Gastroesophageal sphincter (tissue), 4 donors: ENCODE data around the gene SH3PXD2A. TPM values are rescaled to one million over a fixed set of nuclear protein-coding genes. Genes with fewer than 3 reads are reported as not detected.
"Not testable (repeated sequence)": the region's sequence is repeated elsewhere in the genome, so short reads cannot be mapped to it uniquely, and the experiment has no call there.

Experiments
- ATAC-seq: fragments of 150-250 bp; one replicate; pipeline ENCODE4 v1.9.1; 2016; ENCODE audit warnings: mild to moderate bottlenecking, moderate library complexity
- H3K27ac ChIP-seq, 4 donors: fragments of 200-600 bp; sonication (generic) in 3 of 4; 1 replicate in 3 of 4; 2 replicates in 1 of 4; pipeline ENCODE4 v1.5.1; 2016 to 2019
- H3K27me3 ChIP-seq: fragments of 200-600 bp; sonication (generic); one replicate; pipeline ENCODE4 v1.5.1; 2019
- H3K36me3 ChIP-seq, 2 donors: fragments of 200-600 bp; sonication (generic); one replicate each; pipeline ENCODE4 v1.5.1; 2019; ENCODE audit warnings: control low read depth in 1 of 2
- H3K4me1 ChIP-seq, 3 donors: fragments of 200-600 bp; sonication (generic); 1 replicate in 2 of 3; 2 replicates in 1 of 3; pipeline ENCODE4 v1.5.1; 2016 to 2019; ENCODE audit warnings: control low read depth in 2 of 3
- H3K4me3 ChIP-seq, 2 donors: fragments of 200-600 bp; sonication (generic); one replicate each; pipeline ENCODE4 v1.5.1; 2019; ENCODE audit warnings: mild to moderate bottlenecking in 1 of 2, moderate library complexity in 1 of 2
- H3K9me3 ChIP-seq, 3 donors: fragments of 200-600 bp; sonication (generic); one replicate each; pipeline ENCODE4 v1.5.1; 2017 to 2019; ENCODE audit warnings: control low read depth in 2 of 3
- EP300 ChIP-seq: sonication (generic); formaldehyde crosslinking; IDR thresholded peaks from one replicate; pipeline ENCODE4 v1.6.1; 2017; ENCODE audit warnings: antibody characterized with exemption, mild to moderate bottlenecking
- POLR2A ChIP-seq, 2 donors: fragments of 450-650 bp; IDR thresholded peaks; one replicate each; pipeline ENCODE4 v1.6.1; 2017; ENCODE audit warnings: antibody characterized with exemption in 2 of 2, mild to moderate bottlenecking in 2 of 2, moderate library complexity in 1 of 2
- POLR2AphosphoS5 ChIP-seq: sonication (generic); formaldehyde crosslinking; IDR thresholded peaks from one replicate; pipeline ENCODE4 v1.6.1; 2017; ENCODE audit warnings: antibody characterized with exemption
- WGBS, 2 donors: methylation state at CpG; one replicate each; pipeline ENCODE4 v1.1.5; 2018; ENCODE audit warnings: low coverage in 1 of 2; 5-methylcytosine and 5-hydroxymethylcytosine counted together
- total RNA-seq, 4 donors: library from RNA; depleted of rRNA; stranded (reverse); fragments of >200 nt; gene quantifications; one replicate each; pipeline ENCODE4 v1.1.0, GENCODE V29; 2016
- TF ChIP-seq, protein P1 (sequence below), 4 experiments: fragments of 200-600 bp in 2 of 4; fragments of 450-650 bp in 2 of 4; sonication (generic) in 1 of 4; IDR thresholded peaks; one replicate each; pipeline ENCODE4 v1.5.1; 2017 to 2019; ENCODE audit warnings: antibody characterized with exemption in 4 of 4, mild to moderate bottlenecking in 2 of 4, moderate library complexity in 2 of 4

Gene SH3PXD2A
- total RNA-seq, 4 donors from 2014 or later, result 31.2 to 65.2 (median 39.5) TPM

DNA sequence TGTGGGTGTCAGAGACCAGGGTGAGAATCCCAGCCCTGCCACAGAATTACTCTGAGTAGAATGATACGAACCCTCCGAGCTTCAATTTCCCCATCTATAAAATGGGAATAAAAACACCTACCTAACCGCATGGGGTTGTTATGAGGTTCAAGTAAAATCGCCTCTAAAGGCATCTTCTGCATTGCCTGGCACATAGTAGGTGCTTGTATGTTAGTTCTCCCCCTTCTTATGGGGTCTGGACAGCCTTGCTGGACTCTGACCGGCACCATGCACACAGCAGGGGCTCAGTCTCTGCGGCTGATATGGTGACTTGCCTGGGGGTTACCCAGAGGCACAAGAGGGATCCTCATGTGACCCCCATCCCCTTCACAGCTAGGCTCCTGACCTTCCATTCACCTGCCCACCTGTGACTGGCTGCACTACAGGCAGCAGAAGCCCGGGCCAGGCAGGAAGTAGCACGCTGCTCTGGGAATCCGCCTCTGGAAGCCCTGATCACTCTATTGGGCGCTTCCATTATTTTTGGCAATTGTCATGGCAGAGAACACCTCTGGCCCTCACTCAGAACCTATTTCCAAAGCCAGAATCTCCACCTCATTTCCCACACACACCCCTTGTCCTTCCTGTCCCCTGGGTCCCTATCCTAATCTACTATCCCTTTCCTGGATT lies 6.0 kb downstream of the SH3PXD2A start:
- Histone ChIP-seq H3K27ac (peak overlapping the region in 3 of 4 donors; percentile 76 to 87 (median 77)), H3K36me3 (no peaks in the 10 kb centered on the region), H3K27me3 (no peaks in the 10 kb centered on the region), H3K4me3 (no peak overlapping the region), H3K9me3 (no peaks in the 10 kb centered on the region), H3K4me1 (peaks cover under 1 to 83% (median 39%) of the 10 kb centered on the region in 3 donors)
- peak; percentile 10 for ATAC-seq
- TF ChIP-seq, protein P1, sequence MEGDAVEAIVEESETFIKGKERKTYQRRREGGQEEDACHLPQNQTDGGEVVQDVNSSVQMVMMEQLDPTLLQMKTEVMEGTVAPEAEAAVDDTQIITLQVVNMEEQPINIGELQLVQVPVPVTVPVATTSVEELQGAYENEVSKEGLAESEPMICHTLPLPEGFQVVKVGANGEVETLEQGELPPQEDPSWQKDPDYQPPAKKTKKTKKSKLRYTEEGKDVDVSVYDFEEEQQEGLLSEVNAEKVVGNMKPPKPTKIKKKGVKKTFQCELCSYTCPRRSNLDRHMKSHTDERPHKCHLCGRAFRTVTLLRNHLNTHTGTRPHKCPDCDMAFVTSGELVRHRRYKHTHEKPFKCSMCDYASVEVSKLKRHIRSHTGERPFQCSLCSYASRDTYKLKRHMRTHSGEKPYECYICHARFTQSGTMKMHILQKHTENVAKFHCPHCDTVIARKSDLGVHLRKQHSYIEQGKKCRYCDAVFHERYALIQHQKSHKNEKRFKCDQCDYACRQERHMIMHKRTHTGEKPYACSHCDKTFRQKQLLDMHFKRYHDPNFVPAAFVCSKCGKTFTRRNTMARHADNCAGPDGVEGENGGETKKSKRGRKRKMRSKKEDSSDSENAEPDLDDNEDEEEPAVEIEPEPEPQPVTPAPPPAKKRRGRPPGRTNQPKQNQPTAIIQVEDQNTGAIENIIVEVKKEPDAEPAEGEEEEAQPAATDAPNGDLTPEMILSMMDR (IDR thresholded peaks at IDR 0.05), result no peak
- TF ChIP-seq POLR2A (IDR thresholded peaks at IDR 0.05), result no peak
- TF ChIP-seq POLR2AphosphoS5, result no peak
- no peak for TF ChIP-seq EP300
- 63 to 84% methylated on average over 4 to 5 of the region's 10 CpGs for WGBS, 2 donors

DNA sequence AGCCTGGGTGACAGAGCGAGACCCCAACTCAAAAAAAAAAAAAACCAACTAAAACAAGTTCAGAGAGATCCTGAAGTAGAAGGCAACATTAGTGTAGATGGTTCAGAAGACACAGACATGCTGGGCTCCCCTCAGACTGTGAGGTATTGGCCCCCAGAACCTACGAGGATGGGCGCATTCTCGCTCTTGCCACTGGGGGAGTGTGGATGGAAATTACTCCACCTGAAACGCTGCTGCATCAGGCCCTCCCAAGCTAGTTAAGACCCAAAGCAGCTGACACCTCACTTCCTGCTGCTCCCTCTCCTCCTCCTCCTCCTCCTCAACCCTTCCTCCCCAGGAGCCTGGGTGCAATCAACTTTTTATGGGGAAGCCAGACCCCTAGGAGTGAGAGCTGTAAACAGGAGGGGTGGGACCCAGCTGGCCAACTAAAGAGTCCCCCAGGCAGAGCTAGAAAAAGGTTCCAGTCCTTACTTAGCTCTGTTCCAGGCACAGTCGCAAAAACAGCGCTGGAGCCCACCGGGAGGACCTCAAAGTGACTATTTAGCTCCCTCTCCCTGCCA lies 7.4 kb downstream of the SH3PXD2A start:
- 69 to 87% methylated on average over 5 of the region's 8 CpGs for WGBS, 2 donors
- peak overlapping the region in 1 of 4 donors; percentile 87 for H3K27ac ChIP-seq
- no peak for ATAC-seq
- H3K4me1 ChIP-seq, result peaks cover 7 to 83% (median 38%) of the 10 kb centered on the region in 3 donors
- H3K9me3 ChIP-seq, result no peaks in the 10 kb centered on the region
- TF ChIP-seq, protein P1 (IDR thresholded peaks at IDR 0.05), result no peak
- TF ChIP-seq POLR2AphosphoS5 (no peak), EP300 (no peak), POLR2A (IDR thresholded peaks at IDR 0.05) (no peak)
- no peaks in the 10 kb centered on the region for H3K27me3 ChIP-seq
- H3K36me3 ChIP-seq, result no peaks in the 10 kb centered on the region
- no peak overlapping the region for H3K4me3 ChIP-seq

DNA sequence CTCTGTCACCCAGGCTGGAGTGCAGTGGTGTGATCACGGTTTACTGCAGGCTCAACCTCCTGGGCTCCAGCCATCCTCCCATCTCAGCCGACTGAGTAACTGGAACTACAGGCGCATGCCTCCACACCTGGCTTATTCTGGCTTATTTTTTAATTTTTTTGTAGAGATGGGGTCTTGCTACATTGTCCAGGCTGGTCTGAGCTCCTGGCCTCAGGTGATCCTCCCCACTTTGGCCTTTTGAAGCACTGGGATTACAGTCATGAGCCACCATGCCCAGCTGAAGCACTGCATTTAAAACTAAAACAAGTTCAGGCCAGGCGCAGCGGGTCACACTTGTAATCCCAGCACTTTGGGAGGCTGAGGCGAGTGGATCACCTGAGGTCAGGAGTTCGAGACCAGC lies 8.0 kb downstream of the SH3PXD2A start:
- Histone ChIP-seq H3K27me3 (no peaks in the 10 kb centered on the region), H3K9me3 (no peaks in the 10 kb centered on the region), H3K4me1 (peaks cover 7 to 77% (median 35%) of the 10 kb centered on the region in 3 donors), H3K36me3 (no peaks in the 10 kb centered on the region), H3K4me3 (no peak overlapping the region), H3K27ac (no peak overlapping the region)
- no peak for ATAC-seq
- WGBS, 2 donors, result 83 to 90% methylated on average over 1 to 2 of the region's 7 CpGs
- TF ChIP-seq, protein P1 (IDR thresholded peaks at IDR 0.05), result no peak

DNA sequence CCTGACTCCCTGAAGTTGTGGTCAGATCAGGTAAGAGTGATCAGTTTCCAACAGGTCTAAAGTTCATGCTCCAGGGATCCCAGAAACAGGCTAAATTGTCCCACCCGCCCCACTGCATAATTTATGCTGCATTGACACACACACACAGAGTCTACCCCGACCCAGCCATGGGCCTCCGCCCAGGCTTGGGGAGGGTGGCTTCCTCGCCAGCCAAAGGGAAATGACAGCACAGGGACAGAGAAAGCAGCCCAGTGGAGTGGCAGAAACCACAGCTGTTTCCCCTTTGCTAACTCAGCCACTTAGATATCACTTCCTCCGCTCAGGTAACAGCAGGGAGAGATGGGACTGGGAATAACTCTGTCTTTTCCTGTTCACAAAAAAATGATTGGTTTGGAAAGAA lies 9.4 kb downstream of the SH3PXD2A start:
- WGBS, 2 donors, result 48% methylated on average over 2 of the region's 5 CpGs; no CpG with 5 or more reads in 1 of the 2 donors
- H3K4me1 ChIP-seq, result peaks cover 7 to 63% (median 21%) of the 10 kb centered on the region in 3 donors
- no peaks in the 10 kb centered on the region for H3K9me3 ChIP-seq
- ATAC-seq, result no peak
- no peaks in the 10 kb centered on the region for H3K36me3 ChIP-seq
- no peaks in the 10 kb centered on the region for H3K27me3 ChIP-seq
- no peak overlapping the region for H3K4me3 ChIP-seq
- TF ChIP-seq EP300, result no peak
- no peak for TF ChIP-seq POLR2AphosphoS5
- TF ChIP-seq, protein P1 (IDR thresholded peaks at IDR 0.05), result no peak
- no peak for TF ChIP-seq POLR2A (IDR thresholded peaks at IDR 0.05)
- peak overlapping the region in 1 of 4 donors; percentile 17 for H3K27ac ChIP-seq

DNA sequence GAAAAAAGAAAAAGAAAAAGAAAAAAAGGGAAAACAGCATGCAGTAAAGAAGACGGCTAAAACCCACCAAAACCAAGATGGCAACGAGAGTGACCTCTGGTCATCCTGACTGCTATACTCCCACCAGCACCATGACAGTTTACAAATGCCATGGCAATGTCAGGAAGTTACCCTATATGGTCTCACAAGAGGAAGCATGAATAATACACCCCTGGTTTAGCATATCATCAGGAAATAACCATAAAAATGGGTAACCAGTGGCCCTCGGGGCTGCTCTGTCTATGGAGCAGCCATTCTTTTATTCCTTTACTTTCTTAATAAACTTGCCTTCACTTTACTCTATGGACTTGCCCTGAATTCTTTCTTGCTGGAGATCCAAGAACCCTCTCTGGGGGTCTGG lies 10.0 kb downstream of the SH3PXD2A start:
- Histone ChIP-seq H3K4me1 (peaks cover 7 to 59% (median 15%) of the 10 kb centered on the region in 3 donors), H3K27ac (peak overlapping the region in 1 of 4 donors; percentile 17)

More for the DNA sequence above, 10.0 kb downstream of the SH3PXD2A start:
- not testable (repeated sequence) for ATAC-seq, H3K4me3 ChIP-seq, H3K9me3 ChIP-seq, H3K36me3 ChIP-seq, H3K27me3 ChIP-seq
- WGBS, 2 donors, result 76 to 87% methylated on average over 2 to 3 of the region's 3 CpGs
